SK-N-SH (cell line): ENCODE data around the gene CCL22. TPM values are rescaled to one million over a fixed set of nuclear protein-coding genes. Genes with fewer than 3 reads are reported as not detected.

Experiments used
- CTCF ChIA-PET: fragments of 300-600, 350-600 bp; formaldehyde crosslinking; extraction: SDS; loops from one replicate; lab custom pipeline; 2021; lab: Yijun Ruan, JAX
- POLR2A ChIA-PET: fragments of 350-600 bp; sonication (Branson Sonifier 250); formaldehyde crosslinking; extraction: SDS; loops from one replicate; lab custom pipeline; 2020; ENCODE audit warnings: antibody characterized with exemption, inconsistent platforms; lab: Yijun Ruan, JAX
- DNase-seq: peaks from one replicate; pipeline ENCODE4 v3.0.0; 2012
- H2AFZ ChIP-seq: fragments of 200-600 bp; sonication (generic); 2 replicates; pipeline ENCODE4 v1.8.1; 2016; ENCODE audit warnings: antibody characterized with exemption, mild to moderate bottlenecking, low read depth
- H3F3A ChIP-seq: fragments of 200-600 bp; sonication (generic); replicated peaks from 2 replicates; pipeline ENCODE3; 2016; ENCODE audit warnings: antibody characterized with exemption, mild to moderate bottlenecking; ENCODE audit not compliant: insufficient read depth
- H3K27ac ChIP-seq, 2 experiments: fragments of 200-500 bp in 1 of 2; fragments of 200-600 bp in 1 of 2; sonication (Bioruptor generic) in 1 of 2; sonication (generic), shearing (Covaris generic) in 1 of 2; 2 replicates each; pipeline versions ENCODE4 v1.5.1 to v1.6.1; 2014 to 2016; ENCODE audit warnings: low read depth in 2 of 2, inconsistent platforms in 1 of 2, low read length in 1 of 2, mild to moderate bottlenecking in 1 of 2, mixed read lengths in 1 of 2
- H3K27me3 ChIP-seq: fragments of 200-600 bp; sonication (generic), shearing (Covaris generic); 2 replicates; pipeline ENCODE4 v1.6.1; 2016; ENCODE audit warnings: mixed run types; ENCODE audit not compliant: insufficient read depth
- H3K36me3 ChIP-seq, 2 experiments: fragments of 200-500 bp in 1 of 2; fragments of 200-600 bp in 1 of 2; sonication (Bioruptor generic) in 1 of 2; sonication (generic) in 1 of 2; replicated peaks in 1 of 2; 2 replicates each; pipeline versions ENCODE3 to v1.5.1; 2014 to 2016; ENCODE audit warnings: low read length in 1 of 2, mild to moderate bottlenecking in 1 of 2; ENCODE audit not compliant: insufficient read depth in 2 of 2, control insufficient read depth in 1 of 2
- H3K4me1 ChIP-seq, 2 experiments: fragments of 200-500 bp in 1 of 2; fragments of 200-600 bp in 1 of 2; sonication (Bioruptor generic) in 1 of 2; sonication (generic), shearing (Covaris generic) in 1 of 2; 2 replicates each; pipeline versions ENCODE4 v1.5.1 to v1.6.1; 2014 to 2016; ENCODE audit warnings: low read depth in 1 of 2, low read length in 1 of 2, mixed run types in 1 of 2; ENCODE audit not compliant: insufficient read depth in 2 of 2, control insufficient read depth in 1 of 2
- H3K4me2 ChIP-seq: fragments of 200-600 bp; sonication (generic), shearing (Covaris generic); 2 replicates; pipeline ENCODE4 v1.6.1; 2017; ENCODE audit warnings: mixed run types
- H3K4me3 ChIP-seq, 2 experiments: fragments of 200-500 bp in 1 of 2; fragments of 200-600 bp in 1 of 2; sonication (Bioruptor generic) in 1 of 2; sonication (generic), shearing (Covaris generic) in 1 of 2; 2 replicates each; pipeline versions ENCODE4 v1.5.1 to v1.8.1; 2014 to 2016; ENCODE audit warnings: low read depth in 2 of 2, inconsistent platforms in 1 of 2, low read length in 1 of 2, mild to moderate bottlenecking in 1 of 2, mixed read lengths in 1 of 2, moderate library complexity in 1 of 2
- H3K79me2 ChIP-seq: fragments of 200-600 bp; sonication (generic); 2 replicates; pipeline ENCODE4 v1.8.1; 2017; ENCODE audit warnings: mild to moderate bottlenecking; ENCODE audit not compliant: insufficient read depth
- H3K9ac ChIP-seq: fragments of 200-600 bp; sonication (generic); 2 replicates; pipeline ENCODE4 v1.6.1; 2017; ENCODE audit warnings: mixed run types
- H3K9me2 ChIP-seq: fragments of 200-600 bp; sonication (generic); 2 replicates; pipeline ENCODE4 v1.6.1; 2017; ENCODE audit warnings: mixed run types
- H3K9me3 ChIP-seq: fragments of 200-600 bp; sonication (generic); 2 replicates; pipeline ENCODE4 v1.6.1; 2017; ENCODE audit warnings: mixed run types, mild to moderate bottlenecking, moderate library complexity
- H4K20me1 ChIP-seq: fragments of 200-600 bp; sonication (generic); 2 replicates; pipeline ENCODE4 v1.6.1; 2017; ENCODE audit warnings: mild to moderate bottlenecking, mixed run types; ENCODE audit not compliant: insufficient read depth
- CHD2 ChIP-seq: fragments of 150-350 bp; IDR thresholded peaks from 2 replicates; pipeline ENCODE4 v1.6.1; 2018; ENCODE audit warnings: low read length; ENCODE audit not compliant: partially characterized antibody
- ELF1 ChIP-seq: IDR thresholded peaks from 2 replicates; pipeline ENCODE4 v1.4.0; 2012
- EZH2phosphoT487 ChIP-seq: fragments of 200-600 bp; sonication (generic); IDR thresholded peaks from 2 replicates; pipeline ENCODE4 v1.6.1; 2017; ENCODE audit warnings: low read depth, mixed run types, mild to moderate bottlenecking, antibody characterized with exemption, moderate library complexity, borderline replicate concordance
- FOSL2 ChIP-seq: IDR thresholded peaks from 2 replicates; pipeline ENCODE4 v1.4.0; 2012; ENCODE audit warnings: low read depth, mild to moderate bottlenecking, moderate library complexity, borderline replicate concordance
- FOXJ3 ChIP-seq: sonication (generic); formaldehyde crosslinking; IDR thresholded peaks from 2 replicates; pipeline ENCODE4 v1.5.1; 2020; ENCODE audit warnings: mild to moderate bottlenecking, missing genetic modification reagents
- FOXM1 ChIP-seq: IDR thresholded peaks from 2 replicates; pipeline ENCODE4 v1.4.0; 2012; ENCODE audit warnings: low read depth, mild to moderate bottlenecking
- GABPA ChIP-seq: IDR thresholded peaks from 2 replicates; pipeline ENCODE4 v1.4.0; 2012; ENCODE audit warnings: low read depth, mild to moderate bottlenecking
- GATA2 ChIP-seq: sonication (generic); formaldehyde crosslinking; IDR thresholded peaks from 2 replicates; pipeline ENCODE4 v1.5.0; 2020; ENCODE audit warnings: mild to moderate bottlenecking, missing genetic modification reagents
- JUND ChIP-seq: IDR thresholded peaks from 2 replicates; pipeline ENCODE4 v1.4.0; 2012
- MXI1 ChIP-seq: IDR thresholded peaks from 2 replicates; pipeline ENCODE4 v1.6.1; 2012; ENCODE audit warnings: mild to moderate bottlenecking, low read depth, low read length, improper control_type of control experiment
- NFIC ChIP-seq: IDR thresholded peaks from 2 replicates; pipeline ENCODE4 v1.4.0; 2012; ENCODE audit warnings: borderline replicate concordance
- NRF1 ChIP-seq: IDR thresholded peaks from 2 replicates; pipeline ENCODE4 v1.6.1; 2012; ENCODE audit warnings: low read depth, mild to moderate bottlenecking, low read length
- POLR2AphosphoS5 ChIP-seq: IDR thresholded peaks from 2 replicates; pipeline ENCODE4 v1.6.1; 2012; ENCODE audit warnings: low read depth, low read length
- RAD21 ChIP-seq: IDR thresholded peaks from 2 replicates; pipeline ENCODE4 v1.6.1; 2012; ENCODE audit warnings: mild to moderate bottlenecking, low read length
- REST ChIP-seq: IDR thresholded peaks from 2 replicates; pipeline ENCODE4 v1.6.1; 2012; ENCODE audit warnings: mild to moderate bottlenecking, low read depth, low read length, moderate library complexity
- RFX5 ChIP-seq: IDR thresholded peaks from 2 replicates; pipeline ENCODE4 v1.6.1; 2012; ENCODE audit warnings: mild to moderate bottlenecking, improper control_type of control experiment, low read length
- RXRA ChIP-seq: IDR thresholded peaks from 2 replicates; pipeline ENCODE4 v1.4.0; 2012; ENCODE audit warnings: low read depth, mild to moderate bottlenecking, borderline replicate concordance
- SMC3 ChIP-seq: IDR thresholded peaks from 2 replicates; pipeline ENCODE4 v1.6.1; 2012; ENCODE audit warnings: low read depth, low read length, improper control_type of control experiment
- TAF1 ChIP-seq: IDR thresholded peaks from 2 replicates; pipeline ENCODE4 v1.6.1; 2012; ENCODE audit warnings: low read depth, mild to moderate bottlenecking, low read length, moderate library complexity, borderline replicate concordance
- TEAD4 ChIP-seq: IDR thresholded peaks from 2 replicates; pipeline ENCODE4 v1.4.0; 2012; ENCODE audit warnings: mild to moderate bottlenecking, borderline replicate concordance; ENCODE audit not compliant: insufficient read depth
- WGBS: methylation state at CpG from one replicate; pipeline ENCODE4 v1.1.6; 2017; ENCODE audit warnings: low lambda C conversion rate; 5-methylcytosine and 5-hydroxymethylcytosine counted together
- polyA plus RNA-seq, 3 experiments: library from polyadenylated mRNA; depleted of rRNA; stranded (reverse); fragments of >200 nt; gene quantifications; 2 replicates each; pipeline ENCODE4 v1.2.3, GENCODE V29; 2012
- TF ChIP-seq, protein P1 (sequence below): IDR thresholded peaks from 2 replicates; pipeline ENCODE4 v1.4.0; 2012; ENCODE audit warnings: low read depth, borderline replicate concordance
- TF ChIP-seq, protein P2 (sequence below): fragments of 200-600 bp; sonication (generic); IDR thresholded peaks from 2 replicates; pipeline ENCODE4 v1.6.1; 2017; ENCODE audit warnings: antibody characterized with exemption, mild to moderate bottlenecking, moderate library complexity
- TF ChIP-seq, protein P3 (sequence below): fragments of 150-350 bp; IDR thresholded peaks from 2 replicates; pipeline ENCODE4 v1.6.1; 2017; ENCODE audit warnings: antibody characterized with exemption, low read length, low read depth, borderline replicate concordance
- TF ChIP-seq, protein P4 (sequence below): fragments of 150-350 bp; IDR thresholded peaks from 2 replicates; pipeline ENCODE4 v1.6.1; 2016; ENCODE audit warnings: mild to moderate bottlenecking, low read depth, low read length

Gene CCL22
- polyA plus RNA-seq, 1 of the 3 experiments (the other 2 are of a cell fraction) = not detected

- ChIA-PET CTCF (no interaction called here), POLR2A (no interaction called here)
- no peak overlapping the region for H3K9ac ChIP-seq
- peaks cover 0 to 6% of the 10 kb centered on the region in 2 experiments; a peak in 1 of 4 replicates for H3K4me1 ChIP-seq
- no peaks in the 10 kb centered on the region for H3K79me2 ChIP-seq
- no peaks in the 10 kb centered on the region for H3K9me2 ChIP-seq
- H3K9me3 ChIP-seq = 0 out of 2 replicates have a peak, but pooled peaks cover 6% of the 10 kb centered on the region
- 23% methylated on average over 8 of the region's 8 CpGs for WGBS
- peak overlapping the region; percentile 53 for H3K4me2 ChIP-seq
- no peaks in the 10 kb centered on the region for H4K20me1 ChIP-seq
- DNase-seq = peak; percentile 57
- no peak overlapping the region for H3K4me3 ChIP-seq
- H3F3A ChIP-seq = peaks cover 15% of the 10 kb centered on the region
- no peaks in the 10 kb centered on the region for H3K36me3 ChIP-seq
- H2AFZ ChIP-seq = no peak overlapping the region
- peak overlapping the region in 1 of 2 experiments; percentile 78; a peak in 2 of 4 replicates for H3K27ac ChIP-seq
- no peaks in the 10 kb centered on the region for H3K27me3 ChIP-seq
- TF ChIP-seq, protein P1, sequence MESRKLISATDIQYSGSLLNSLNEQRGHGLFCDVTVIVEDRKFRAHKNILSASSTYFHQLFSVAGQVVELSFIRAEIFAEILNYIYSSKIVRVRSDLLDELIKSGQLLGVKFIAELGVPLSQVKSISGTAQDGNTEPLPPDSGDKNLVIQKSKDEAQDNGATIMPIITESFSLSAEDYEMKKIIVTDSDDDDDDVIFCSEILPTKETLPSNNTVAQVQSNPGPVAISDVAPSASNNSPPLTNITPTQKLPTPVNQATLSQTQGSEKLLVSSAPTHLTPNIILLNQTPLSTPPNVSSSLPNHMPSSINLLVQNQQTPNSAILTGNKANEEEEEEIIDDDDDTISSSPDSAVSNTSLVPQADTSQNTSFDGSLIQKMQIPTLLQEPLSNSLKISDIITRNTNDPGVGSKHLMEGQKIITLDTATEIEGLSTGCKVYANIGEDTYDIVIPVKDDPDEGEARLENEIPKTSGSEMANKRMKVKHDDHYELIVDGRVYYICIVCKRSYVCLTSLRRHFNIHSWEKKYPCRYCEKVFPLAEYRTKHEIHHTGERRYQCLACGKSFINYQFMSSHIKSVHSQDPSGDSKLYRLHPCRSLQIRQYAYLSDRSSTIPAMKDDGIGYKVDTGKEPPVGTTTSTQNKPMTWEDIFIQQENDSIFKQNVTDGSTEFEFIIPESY = no peak
- no peak for TF ChIP-seq FOXJ3 (CRISPR knock-in tag)
- no peak for TF ChIP-seq TEAD4
- TF ChIP-seq GATA2 (CRISPR knock-in tag) = no peak
- TF ChIP-seq POLR2AphosphoS5 = peak; percentile 48; the same call in 1 of the 2 replicates
- no peak for TF ChIP-seq RAD21
- no peak for TF ChIP-seq NRF1
- peak; percentile 80 for TF ChIP-seq NFIC
- TF ChIP-seq GABPA = no peak
- no peak for TF ChIP-seq ELF1
- peak; percentile 43; the same call in 1 of the 2 replicates for TF ChIP-seq FOSL2
- no peak for TF ChIP-seq RFX5
- no peak for TF ChIP-seq EZH2phosphoT487
- no peak for TF ChIP-seq SMC3
- no peak for TF ChIP-seq FOXM1
- no peak for TF ChIP-seq RXRA
- no peak for TF ChIP-seq TAF1
- TF ChIP-seq, protein P2, sequence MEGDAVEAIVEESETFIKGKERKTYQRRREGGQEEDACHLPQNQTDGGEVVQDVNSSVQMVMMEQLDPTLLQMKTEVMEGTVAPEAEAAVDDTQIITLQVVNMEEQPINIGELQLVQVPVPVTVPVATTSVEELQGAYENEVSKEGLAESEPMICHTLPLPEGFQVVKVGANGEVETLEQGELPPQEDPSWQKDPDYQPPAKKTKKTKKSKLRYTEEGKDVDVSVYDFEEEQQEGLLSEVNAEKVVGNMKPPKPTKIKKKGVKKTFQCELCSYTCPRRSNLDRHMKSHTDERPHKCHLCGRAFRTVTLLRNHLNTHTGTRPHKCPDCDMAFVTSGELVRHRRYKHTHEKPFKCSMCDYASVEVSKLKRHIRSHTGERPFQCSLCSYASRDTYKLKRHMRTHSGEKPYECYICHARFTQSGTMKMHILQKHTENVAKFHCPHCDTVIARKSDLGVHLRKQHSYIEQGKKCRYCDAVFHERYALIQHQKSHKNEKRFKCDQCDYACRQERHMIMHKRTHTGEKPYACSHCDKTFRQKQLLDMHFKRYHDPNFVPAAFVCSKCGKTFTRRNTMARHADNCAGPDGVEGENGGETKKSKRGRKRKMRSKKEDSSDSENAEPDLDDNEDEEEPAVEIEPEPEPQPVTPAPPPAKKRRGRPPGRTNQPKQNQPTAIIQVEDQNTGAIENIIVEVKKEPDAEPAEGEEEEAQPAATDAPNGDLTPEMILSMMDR = no peak
- TF ChIP-seq, protein P3, sequence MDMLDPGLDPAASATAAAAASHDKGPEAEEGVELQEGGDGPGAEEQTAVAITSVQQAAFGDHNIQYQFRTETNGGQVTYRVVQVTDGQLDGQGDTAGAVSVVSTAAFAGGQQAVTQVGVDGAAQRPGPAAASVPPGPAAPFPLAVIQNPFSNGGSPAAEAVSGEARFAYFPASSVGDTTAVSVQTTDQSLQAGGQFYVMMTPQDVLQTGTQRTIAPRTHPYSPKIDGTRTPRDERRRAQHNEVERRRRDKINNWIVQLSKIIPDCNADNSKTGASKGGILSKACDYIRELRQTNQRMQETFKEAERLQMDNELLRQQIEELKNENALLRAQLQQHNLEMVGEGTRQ = no peak
- TF ChIP-seq JUND = no peak
- TF ChIP-seq, protein P4, sequence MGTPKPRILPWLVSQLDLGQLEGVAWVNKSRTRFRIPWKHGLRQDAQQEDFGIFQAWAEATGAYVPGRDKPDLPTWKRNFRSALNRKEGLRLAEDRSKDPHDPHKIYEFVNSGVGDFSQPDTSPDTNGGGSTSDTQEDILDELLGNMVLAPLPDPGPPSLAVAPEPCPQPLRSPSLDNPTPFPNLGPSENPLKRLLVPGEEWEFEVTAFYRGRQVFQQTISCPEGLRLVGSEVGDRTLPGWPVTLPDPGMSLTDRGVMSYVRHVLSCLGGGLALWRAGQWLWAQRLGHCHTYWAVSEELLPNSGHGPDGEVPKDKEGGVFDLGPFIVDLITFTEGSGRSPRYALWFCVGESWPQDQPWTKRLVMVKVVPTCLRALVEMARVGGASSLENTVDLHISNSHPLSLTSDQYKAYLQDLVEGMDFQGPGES = no peak
- TF ChIP-seq REST = no peak
- TF ChIP-seq CHD2 = no peak
- TF ChIP-seq MXI1 = no peak
These were observed 16.9 kb upstream of the CCL22 start for GRCh38 chr16:57341441-57342303.
